LNCaP clone FGC (cell line): ENCODE measurements around the gene ABHD11.
A peak's percentile ranks its signal among the peaks of the same experiment; 100 is the strongest.

Experiments
- DNase-seq: peaks from one replicate; pipeline ENCODE4 v3.0.0-alpha.2; 2011; ENCODE audit warnings: low read depth
- H3K4me3 ChIP-seq: 2 replicates; pipeline ENCODE4 v1.5.1; 2011; ENCODE audit warnings: mild to moderate bottlenecking, low read depth, low read length, control low read depth
- CTCF ChIP-seq: IDR thresholded peaks from 2 replicates; pipeline ENCODE4 v1.5.1; 2012; ENCODE audit warnings: mild to moderate bottlenecking; ENCODE audit not compliant: control insufficient read depth, insufficient read depth; ENCODE audit errors: extremely low read depth

Gene ABHD11

GRCh38 chr7:73741600-73741999 is 3.0 kb upstream of the ABHD11 start:
- no peak for TF ChIP-seq CTCF
- DNase-seq = no peak

GRCh38 chr7:73740771-73741170 is 2.2 kb upstream of the ABHD11 start:
- no peak for TF ChIP-seq CTCF
- no peak for DNase-seq
- no peak overlapping the region for H3K4me3 ChIP-seq

More at GRCh38 chr7:73741600-73741999, 3.0 kb upstream of the ABHD11 start:
- no peak overlapping the region for H3K4me3 ChIP-seq

GRCh38 chr7:73740212-73740611 is 1.6 kb upstream of the ABHD11 start:
- no peak for TF ChIP-seq CTCF
- H3K4me3 ChIP-seq = no peak overlapping the region
- no peak for DNase-seq

GRCh38 chr7:73739387-73739767 is 775 bp upstream of the ABHD11 start:
- peak overlapping the region; percentile 89 for H3K4me3 ChIP-seq
- TF ChIP-seq CTCF = no peak
- DNase-seq = no peak

GRCh38 chr7:73738220-73738611 is 386 bp downstream of the ABHD11 start:
- TF ChIP-seq CTCF = no peak
- DNase-seq = no peak

GRCh38 chr7:73737491-73738219 is 947 bp downstream of the ABHD11 start:
- no peak for TF ChIP-seq CTCF
- H3K4me3 ChIP-seq = peak overlapping the region; percentile 89
- no peak for DNase-seq

More at GRCh38 chr7:73738220-73738611, 386 bp downstream of the ABHD11 start:
- peak overlapping the region; percentile 89 for H3K4me3 ChIP-seq

GRCh38 chr7:73736885-73737284 is 1.7 kb downstream of the ABHD11 start:
- no peak overlapping the region for H3K4me3 ChIP-seq
- TF ChIP-seq CTCF = no peak
- no peak for DNase-seq
